Neural progenitor cell (in vitro differentiated cells): ENCODE data around the gene HDLBP. TPM values are rescaled to one million over a fixed set of nuclear protein-coding genes. Genes with fewer than 3 reads are reported as not detected.

ENCODE experiments used
- DNase-seq: peaks from one replicate; pipeline ENCODE4 v3.0.0-alpha.2; 2016; ENCODE audit warnings: low spot score
- H2AFZ ChIP-seq: fragments of 200-600 bp; sonication (generic); replicated peaks from 2 replicates; pipeline ENCODE4 v1.6.1; 2016; ENCODE audit warnings: antibody characterized with exemption
- H3F3A ChIP-seq: fragments of 200-600 bp; sonication (generic); 2 replicates; pipeline ENCODE4 v1.6.1; 2016; ENCODE audit warnings: antibody characterized with exemption, low read depth
- H3K27ac ChIP-seq: fragments of 200-600 bp; sonication (generic); 2 replicates; pipeline ENCODE4 v1.5.1; 2016; ENCODE audit warnings: mild to moderate bottlenecking
- H3K27me3 ChIP-seq: fragments of 200-600 bp; sonication (generic); 2 replicates; pipeline ENCODE4 v1.6.1; 2016; ENCODE audit warnings: mild to moderate bottlenecking, moderate library complexity
- H3K36me3 ChIP-seq: fragments of 200-600 bp; sonication (generic); 2 replicates; pipeline ENCODE4 v1.5.1; 2016
- H3K4me1 ChIP-seq: fragments of 200-600 bp; sonication (generic); 2 replicates; pipeline ENCODE4 v1.6.1; 2016; ENCODE audit warnings: mixed run types
- H3K4me2 ChIP-seq: fragments of 200-600 bp; sonication (generic); 2 replicates; pipeline ENCODE4 v1.6.1; 2016
- H3K4me3 ChIP-seq: fragments of 200-600 bp; sonication (generic); 2 replicates; pipeline ENCODE4 v1.5.1; 2016
- H3K79me2 ChIP-seq: fragments of 200-600 bp; sonication (generic); 2 replicates; pipeline ENCODE4 v1.6.1; 2016; ENCODE audit warnings: low read depth
- H3K9ac ChIP-seq: fragments of 200-600 bp; sonication (generic); 2 replicates; pipeline ENCODE4 v1.6.1; 2016
- H3K9me3 ChIP-seq: fragments of 200-600 bp; sonication (generic); 2 replicates; pipeline ENCODE4 v1.5.1; 2016; ENCODE audit warnings: low read depth
- H4K20me1 ChIP-seq: fragments of 200-600 bp; sonication (generic); 2 replicates; pipeline ENCODE4 v1.6.1; 2016; ENCODE audit warnings: low read depth
- H3K27ac Mint-ChIP-seq: 3 replicates; pipeline ENCODE4 v1.8.0; 2021; ENCODE audit warnings: mixed read lengths
- H3K27me3 Mint-ChIP-seq: 2 replicates; pipeline ENCODE4 v1.8.0; 2022; ENCODE audit warnings: low read depth, mild to moderate bottlenecking, inconsistent platforms, moderate library complexity, mixed read lengths; ENCODE audit not compliant: insufficient read depth
- H3K36me3 Mint-ChIP-seq: 3 replicates; pipeline ENCODE4 v1.8.0; 2021; ENCODE audit warnings: mixed read lengths
- H3K4me1 Mint-ChIP-seq: 3 replicates; pipeline ENCODE4 v1.8.0; 2021; ENCODE audit warnings: mixed read lengths
- H3K4me3 Mint-ChIP-seq: 3 replicates; pipeline ENCODE4 v1.8.0; 2021; ENCODE audit warnings: mild to moderate bottlenecking, moderate library complexity, mixed read lengths
- H3K9me3 Mint-ChIP-seq: 3 replicates; pipeline ENCODE4 v1.8.0; 2020; ENCODE audit warnings: mixed read lengths
- CTCF ChIP-seq: fragments of 200-600 bp; sonication (generic); IDR thresholded peaks from 2 replicates; pipeline ENCODE4 v1.5.1; 2017; ENCODE audit warnings: antibody characterized with exemption, mild to moderate bottlenecking
- EZH2 ChIP-seq: fragments of 200-600 bp; sonication (generic); IDR thresholded peaks from 2 replicates; pipeline ENCODE4 v1.6.1; 2017; ENCODE audit warnings: antibody characterized with exemption, mild to moderate bottlenecking, moderate library complexity
- EZH2phosphoT487 ChIP-seq: fragments of 200-600 bp; sonication (generic); IDR thresholded peaks from 2 replicates; pipeline ENCODE4 v1.6.1; 2017; ENCODE audit warnings: antibody characterized with exemption
- total RNA-seq: library from RNA; depleted of rRNA; stranded (reverse); fragments of >200 nt; gene quantifications from 2 replicates; pipeline ENCODE4 v1.2.3, GENCODE V29; 2015; ENCODE audit warnings: low replicate concordance

Gene HDLBP
- total RNA-seq, 1 donor from 2014 or later = 251 TPM

- H3K4me3 ChIP-seq = no peak overlapping the region
- Mint-ChIP-seq H3K4me1 (no peaks in the 10 kb centered on the region), H3K9me3 (no peaks in the 10 kb centered on the region), H3K27ac (no peak overlapping the region), H3K27me3 (peaks cover under 1% of the 10 kb centered on the region), H3K36me3 (peaks cover 35% of the 10 kb centered on the region), H3K4me3 (no peak overlapping the region)
- H3K9me3 ChIP-seq = no peaks in the 10 kb centered on the region
- no peak for TF ChIP-seq EZH2phosphoT487
- TF ChIP-seq CTCF = no peak
- no peak for TF ChIP-seq EZH2
- H3K36me3 ChIP-seq = peaks cover 2% of the 10 kb centered on the region
- no peaks in the 10 kb centered on the region for H3K4me1 ChIP-seq
- H3K79me2 ChIP-seq = peaks cover 4% of the 10 kb centered on the region
- H3K4me2 ChIP-seq = no peak overlapping the region
- no peak overlapping the region for H3K27ac ChIP-seq
- H4K20me1 ChIP-seq = peaks cover 6% of the 10 kb centered on the region
- H3F3A ChIP-seq = no peaks in the 10 kb centered on the region
- H2AFZ ChIP-seq = no peak overlapping the region
- DNase-seq = no peak
- H3K27me3 ChIP-seq = no peaks in the 10 kb centered on the region
- H3K9ac ChIP-seq = no peak overlapping the region
These were observed 56.8 kb downstream of the HDLBP start for GRCh38 chr2:241258505-241259280.

GRCh38 chr2:241257419-241258032 is 57.9 kb downstream of the HDLBP start:
- Histone ChIP-seq H4K20me1 (peaks cover 6% of the 10 kb centered on the region), H3K9me3 (no peaks in the 10 kb centered on the region), H3K4me1 (no peaks in the 10 kb centered on the region), H3F3A (no peaks in the 10 kb centered on the region), H3K27ac (no peak overlapping the region), H2AFZ (no peak overlapping the region), H3K9ac (no peak overlapping the region), H3K4me3 (no peak overlapping the region), H3K4me2 (no peak overlapping the region), H3K36me3 (peaks cover 2% of the 10 kb centered on the region), H3K27me3 (no peaks in the 10 kb centered on the region), H3K79me2 (peaks cover 4% of the 10 kb centered on the region)
- no peak overlapping the region for H3K27ac Mint-ChIP-seq
- no peaks in the 10 kb centered on the region for H3K9me3 Mint-ChIP-seq
- TF ChIP-seq EZH2 (no peak), CTCF (no peak), EZH2phosphoT487 (no peak)
- no peaks in the 10 kb centered on the region for H3K4me1 Mint-ChIP-seq
- no peak overlapping the region for H3K4me3 Mint-ChIP-seq
- DNase-seq = no peak
- H3K27me3 Mint-ChIP-seq = peaks cover 4% of the 10 kb centered on the region
- peaks cover 30% of the 10 kb centered on the region for H3K36me3 Mint-ChIP-seq

GRCh38 chr2:241256168-241256545 is 59.3 kb downstream of the HDLBP start:
- Histone ChIP-seq H3K4me3 (no peak overlapping the region), H3K4me1 (no peaks in the 10 kb centered on the region), H3K79me2 (peaks cover 4% of the 10 kb centered on the region), H3K27me3 (no peaks in the 10 kb centered on the region), H3K4me2 (no peak overlapping the region), H2AFZ (no peak overlapping the region), H3K9ac (no peak overlapping the region), H3K27ac (no peak overlapping the region), H4K20me1 (peaks cover 7% of the 10 kb centered on the region), H3K9me3 (no peaks in the 10 kb centered on the region), H3F3A (no peaks in the 10 kb centered on the region), H3K36me3 (peaks cover 2% of the 10 kb centered on the region)
- no peaks in the 10 kb centered on the region for H3K9me3 Mint-ChIP-seq
- TF ChIP-seq CTCF (no peak), EZH2 (no peak)
- H3K4me1 Mint-ChIP-seq = no peaks in the 10 kb centered on the region
- DNase-seq = no peak
- peaks cover 37% of the 10 kb centered on the region for H3K36me3 Mint-ChIP-seq
- no peak overlapping the region for H3K4me3 Mint-ChIP-seq
- H3K27me3 Mint-ChIP-seq = peaks cover 4% of the 10 kb centered on the region
- H3K27ac Mint-ChIP-seq = no peak overlapping the region
